GM12801 (cell line): ENCODE results near the gene EWSR1.

Source experiments
- TF ChIP-seq, protein P1 (sequence below): IDR thresholded peaks from one replicate; pipeline ENCODE4 v1.5.1; 2011; ENCODE audit warnings: control low read depth; ENCODE audit not compliant: insufficient read length; ENCODE audit errors: extremely low read depth

The EWSR1 gene

DNA sequence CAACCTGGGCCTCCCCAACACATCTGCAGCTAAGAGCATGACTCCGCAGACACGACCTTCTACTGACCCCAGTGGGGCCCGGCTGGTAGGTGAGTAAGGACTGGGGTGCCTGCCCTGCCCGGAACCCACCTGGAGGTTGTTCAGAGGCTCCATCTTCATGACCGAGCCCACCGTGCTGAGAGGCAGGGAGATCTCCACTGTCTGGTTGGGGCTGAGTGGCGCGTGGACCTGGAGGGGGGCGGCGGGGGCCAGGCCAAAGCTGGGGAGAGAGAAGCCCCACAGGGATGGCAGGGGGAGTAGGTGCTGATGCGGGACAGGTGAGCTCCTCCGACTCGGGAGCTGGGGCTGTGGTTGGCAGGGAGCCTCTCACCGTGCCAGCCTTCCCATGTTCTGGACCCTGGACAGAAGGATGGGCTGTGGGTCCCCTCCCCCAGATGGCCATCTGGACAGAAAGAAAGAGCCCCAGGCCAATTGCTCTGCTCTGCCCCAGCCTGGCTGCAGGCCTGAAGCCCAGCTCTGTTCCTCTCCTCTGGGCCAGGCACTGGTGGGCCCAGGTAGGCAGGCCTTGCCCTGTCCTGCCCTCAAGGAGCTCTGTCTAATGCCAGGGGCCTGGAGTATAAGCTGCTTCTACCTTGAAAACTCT is 63.7 kb downstream of the EWSR1 start:
- TF ChIP-seq, protein P1, sequence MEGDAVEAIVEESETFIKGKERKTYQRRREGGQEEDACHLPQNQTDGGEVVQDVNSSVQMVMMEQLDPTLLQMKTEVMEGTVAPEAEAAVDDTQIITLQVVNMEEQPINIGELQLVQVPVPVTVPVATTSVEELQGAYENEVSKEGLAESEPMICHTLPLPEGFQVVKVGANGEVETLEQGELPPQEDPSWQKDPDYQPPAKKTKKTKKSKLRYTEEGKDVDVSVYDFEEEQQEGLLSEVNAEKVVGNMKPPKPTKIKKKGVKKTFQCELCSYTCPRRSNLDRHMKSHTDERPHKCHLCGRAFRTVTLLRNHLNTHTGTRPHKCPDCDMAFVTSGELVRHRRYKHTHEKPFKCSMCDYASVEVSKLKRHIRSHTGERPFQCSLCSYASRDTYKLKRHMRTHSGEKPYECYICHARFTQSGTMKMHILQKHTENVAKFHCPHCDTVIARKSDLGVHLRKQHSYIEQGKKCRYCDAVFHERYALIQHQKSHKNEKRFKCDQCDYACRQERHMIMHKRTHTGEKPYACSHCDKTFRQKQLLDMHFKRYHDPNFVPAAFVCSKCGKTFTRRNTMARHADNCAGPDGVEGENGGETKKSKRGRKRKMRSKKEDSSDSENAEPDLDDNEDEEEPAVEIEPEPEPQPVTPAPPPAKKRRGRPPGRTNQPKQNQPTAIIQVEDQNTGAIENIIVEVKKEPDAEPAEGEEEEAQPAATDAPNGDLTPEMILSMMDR = no peak

DNA sequence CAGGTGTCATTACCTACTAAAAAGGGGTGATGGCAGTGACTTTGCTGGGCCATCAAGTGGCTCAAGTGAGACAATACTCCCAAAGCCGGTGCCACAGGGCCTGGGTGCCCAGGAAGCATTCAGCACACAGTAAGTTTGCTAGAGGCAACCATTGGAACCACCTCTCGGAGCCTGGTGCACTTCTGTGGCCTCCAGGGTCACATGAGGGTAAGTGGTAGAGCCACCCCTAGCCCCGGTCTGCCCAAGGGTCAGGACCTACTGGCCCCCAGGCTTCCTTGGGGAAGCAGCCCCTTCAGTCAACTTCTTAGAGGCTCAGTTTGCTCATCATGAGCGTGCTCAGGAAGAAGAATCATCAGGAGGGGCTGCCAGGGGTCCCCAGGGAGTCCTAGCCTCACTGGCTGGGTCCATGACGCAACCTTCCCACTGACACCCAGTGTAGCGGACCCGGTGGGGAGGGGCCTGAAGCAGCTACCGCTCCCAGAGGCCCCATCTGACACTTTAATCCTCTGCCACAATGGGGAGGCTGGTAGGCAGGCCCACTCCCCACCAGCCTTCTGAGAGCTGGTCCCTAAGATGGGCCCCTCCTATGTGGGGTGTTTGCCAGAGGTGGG is 64.9 kb downstream of the EWSR1 start:
- TF ChIP-seq, protein P1 = no peak

DNA sequence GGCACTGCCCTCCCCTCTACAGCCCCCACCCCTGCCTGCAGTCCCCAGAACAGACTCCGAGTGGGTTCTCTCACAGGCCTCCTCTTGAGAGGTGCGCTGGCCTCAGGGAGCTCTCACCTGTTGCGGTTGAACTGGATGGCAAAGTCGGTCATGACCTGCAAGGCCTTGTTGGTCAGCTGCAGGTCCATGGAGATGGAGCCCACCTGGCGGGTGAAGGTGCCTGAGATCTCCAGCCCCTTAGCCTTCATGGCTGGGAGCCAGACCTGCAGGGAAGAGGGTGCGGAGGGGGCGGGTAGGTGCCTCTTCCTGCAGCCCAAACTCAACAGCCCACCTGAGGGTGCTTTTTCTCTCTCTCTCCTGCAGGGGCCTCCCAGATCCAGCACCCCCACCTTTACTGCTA is 66.1 kb downstream of the EWSR1 start:
- TF ChIP-seq, protein P1 = no peak

DNA sequence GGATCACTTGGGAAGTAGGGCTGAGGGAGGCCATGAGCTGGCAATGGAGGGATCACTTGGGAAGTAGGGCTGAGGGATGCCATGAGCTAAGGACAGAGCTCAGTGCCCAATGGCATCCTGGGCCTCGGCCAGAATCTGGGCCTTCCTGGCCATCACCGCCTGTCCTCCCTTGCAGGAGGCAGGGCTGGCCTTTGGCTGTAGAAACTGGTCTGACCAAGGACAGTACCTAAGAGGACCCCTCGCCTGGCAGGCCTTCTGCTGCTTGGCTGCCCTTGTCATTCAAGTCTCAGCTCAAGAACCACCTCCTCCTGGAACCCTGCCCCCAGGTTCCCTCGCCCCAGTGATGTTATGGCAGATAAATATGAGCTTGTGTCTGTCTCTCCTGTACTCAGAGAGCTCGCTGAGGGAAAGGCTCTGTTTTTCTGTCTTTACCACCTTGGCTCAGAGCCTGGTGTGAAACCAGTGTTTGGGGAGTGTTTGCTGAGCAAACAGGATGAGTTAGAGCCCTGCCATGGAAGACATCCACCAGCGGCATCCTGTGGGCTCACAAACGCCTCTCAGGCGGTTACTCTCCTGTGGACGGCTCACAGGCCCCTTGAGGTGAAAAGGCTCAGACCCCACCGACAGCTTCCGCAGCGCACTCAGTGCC is 66.8 kb downstream of the EWSR1 start:
- TF ChIP-seq, protein P1 = no peak

DNA sequence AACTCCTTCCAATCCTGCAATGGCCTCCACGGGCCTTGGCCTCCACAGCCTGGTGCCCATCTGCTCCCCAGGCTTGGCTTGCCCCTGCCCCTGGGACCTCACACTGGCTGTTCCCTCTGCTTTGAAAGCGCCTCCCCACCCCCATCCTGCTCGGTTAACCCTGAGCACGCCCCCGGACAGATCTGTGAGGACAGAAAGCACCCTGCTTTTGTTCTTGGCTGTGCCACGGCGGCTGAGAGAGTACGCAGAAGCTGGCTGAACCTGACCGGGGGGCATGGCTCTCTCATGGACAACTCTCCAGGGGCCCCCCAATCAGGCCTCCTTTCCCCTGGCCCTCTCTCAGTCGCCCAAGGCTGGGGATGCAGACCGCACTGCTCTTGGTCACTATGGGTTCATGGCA is 67.6 kb downstream of the EWSR1 start:
- TF ChIP-seq, protein P1 = no peak

DNA sequence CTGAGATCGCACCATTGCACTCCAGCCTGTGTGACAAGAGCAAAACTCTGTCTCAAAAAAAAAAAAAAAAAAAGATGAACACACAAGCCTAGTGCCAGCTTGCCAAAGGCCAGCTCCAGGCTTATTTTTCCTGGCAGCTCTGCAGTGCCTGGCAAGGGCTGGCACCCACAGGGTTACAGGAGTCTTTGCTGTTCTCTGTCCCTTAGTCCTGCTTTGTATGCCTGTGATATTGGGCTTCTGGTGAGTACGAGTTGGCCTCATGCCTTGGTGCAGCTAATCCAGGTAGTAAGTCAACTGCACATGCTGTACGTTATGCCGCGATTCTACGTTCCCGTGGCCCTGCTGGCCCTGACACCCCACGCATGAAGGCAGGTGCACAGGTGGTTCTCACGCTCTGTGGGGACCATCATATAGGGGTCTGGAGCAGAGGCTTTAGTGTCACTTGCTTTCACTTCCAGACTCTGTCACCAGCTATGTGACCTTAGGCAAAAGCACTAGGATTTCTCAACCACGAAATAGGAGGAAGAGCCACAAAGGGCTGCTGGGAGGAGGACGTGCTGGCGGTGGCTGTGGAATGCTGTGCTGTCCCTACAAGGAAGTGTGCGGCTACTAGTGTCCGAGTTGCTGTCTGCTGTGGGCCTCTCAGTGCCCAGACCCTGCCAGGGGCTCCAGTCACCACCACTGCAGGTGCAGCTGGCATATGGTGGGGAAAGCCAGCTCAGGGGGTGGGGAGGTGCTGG is 68.9 kb downstream of the EWSR1 start:
- TF ChIP-seq, protein P1 = no peak

DNA sequence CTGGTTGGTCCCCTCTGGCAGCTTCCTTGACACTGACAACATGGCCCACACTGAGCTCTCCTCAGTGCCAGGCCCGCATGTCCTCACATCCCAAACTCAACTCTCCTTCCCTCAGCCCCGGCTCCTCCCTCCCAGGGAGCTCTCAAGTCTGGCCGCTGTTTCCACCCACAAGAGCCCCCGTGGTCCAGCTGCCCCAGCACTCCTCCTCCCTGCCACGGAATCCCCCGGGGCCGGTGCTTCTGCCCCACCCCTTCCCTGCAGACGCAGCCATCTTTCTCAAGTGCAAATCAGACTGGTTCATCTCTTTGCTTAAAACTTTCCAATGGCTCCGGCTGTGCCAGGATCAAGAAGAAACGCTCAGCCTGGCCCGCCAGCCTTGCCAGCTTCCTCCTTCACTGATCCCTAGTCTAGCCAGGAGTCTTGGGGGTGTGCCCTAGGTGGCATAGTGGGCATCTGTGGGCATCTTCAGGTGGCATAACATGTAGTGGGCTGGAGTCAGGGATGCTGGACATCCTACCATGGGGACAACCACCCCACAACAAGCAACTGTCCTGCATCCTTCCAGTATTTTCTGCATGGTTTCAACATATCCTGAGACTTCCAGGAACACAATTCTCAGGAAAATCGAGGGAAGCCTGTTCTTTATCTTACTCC is 69.7 kb downstream of the EWSR1 start:
- TF ChIP-seq, protein P1 = no peak
